DMS53 treated with DMSO at 0.1 percent for 48 hours (cell line): Measurements from ENCODE around the gene PIK3C2B.

Experiments used
- DNase-seq: peaks from one replicate; lab custom pipeline; 2025; ENCODE audit not compliant: unreplicated experiment; lab: John Stamatoyannopoulos, UW

The PIK3C2B gene

GRCh38 chr1:204461331-204462228 is 33.0 kb downstream of the PIK3C2B start:
- DNase-seq, result no peak

GRCh38 chr1:204460346-204460745 is 34.3 kb downstream of the PIK3C2B start:
- no peak for DNase-seq

- no peak for DNase-seq
These were observed 34.9 kb downstream of the PIK3C2B start for GRCh38 chr1:204459706-204460105.

- no peak for DNase-seq
These were observed 36.9 kb downstream of the PIK3C2B start for GRCh38 chr1:204457666-204458065.

GRCh38 chr1:204456826-204457442 is 37.7 kb downstream of the PIK3C2B start:
- DNase-seq, result no peak

GRCh38 chr1:204455831-204456145 is 38.8 kb downstream of the PIK3C2B start:
- DNase-seq, result no peak

- DNase-seq, result no peak
These were observed 39.4 kb downstream of the PIK3C2B start for GRCh38 chr1:204455063-204455830.

- DNase-seq, result no peak
These were observed 40.1 kb downstream of the PIK3C2B start for GRCh38 chr1:204454476-204454875.

- no peak for DNase-seq
These were observed 41.3 kb downstream of the PIK3C2B start for GRCh38 chr1:204453141-204453772.

- DNase-seq, result no peak
These were observed 43.1 kb downstream of the PIK3C2B start for GRCh38 chr1:204451352-204452124.

- no peak for DNase-seq
These were observed 43.9 kb downstream of the PIK3C2B start for GRCh38 chr1:204450461-204451257.

- no peak for DNase-seq
These were observed 44.8 kb downstream of the PIK3C2B start for GRCh38 chr1:204449678-204450280.

GRCh38 chr1:204448991-204449677 is 45.5 kb downstream of the PIK3C2B start:
- no peak for DNase-seq

GRCh38 chr1:204448344-204448964 is 46.2 kb downstream of the PIK3C2B start:
- DNase-seq, result peak; percentile 30

GRCh38 chr1:204447736-204448135 is 46.9 kb downstream of the PIK3C2B start:
- DNase-seq, result no peak

GRCh38 chr1:204447190-204447589 is 47.4 kb downstream of the PIK3C2B start:
- no peak for DNase-seq

GRCh38 chr1:204446413-204447111 is 48.0 kb downstream of the PIK3C2B start:
- DNase-seq, result peak; percentile 79
